T-cell (primary cell): ENCODE data around the gene TTYH3. TPM values are rescaled to one million over a fixed set of nuclear protein-coding genes. Genes with fewer than 3 reads are reported as not detected.
A peak's percentile ranks its signal among the peaks of the same experiment; 100 is the strongest.

ENCODE experiments used
- ATAC-seq, 4 experiments: fragments of 200-7000 bp in 3 of 4; fragments of 150-1000 bp in 1 of 4; cut with Tn5 transposase; replicated peaks in 1 of 4; 1 replicate in 3 of 4; 2 replicates in 1 of 4; pipeline ENCODE4 v1.10.0; 2021; ENCODE audit warnings: moderate library complexity in 3 of 4, mild to moderate bottlenecking in 2 of 4, moderate number of reproducible peaks in 1 of 4
- CTCF ChIA-PET, 2 donors: fragments of 300-600 bp; sonication (Branson Sonifier 250); formaldehyde crosslinking; loops; one replicate each; lab custom pipeline; 2022; ENCODE audit warnings: antibody characterized with exemption in 2 of 2; lab: Charles Lee
- POLR2A ChIA-PET, 2 donors: fragments of 300-600 bp; sonication (Branson Sonifier 250); formaldehyde crosslinking; loops; one replicate each; lab custom pipeline; 2022; ENCODE audit warnings: antibody characterized with exemption in 2 of 2; lab: Charles Lee
- DNase-seq, 35 experiments: peaks; one replicate each; pipeline versions ENCODE4 v3.0.0 to v3.0.0-alpha.2; 2013 to 2023
- H3K27ac ChIP-seq: one replicate; pipeline ENCODE4 v1.5.1; 2013; ENCODE audit warnings: low read length
- H3K27me3 ChIP-seq, 2 experiments: replicated peaks in 1 of 2; 1 replicate in 1 of 2; 2 replicates in 1 of 2; pipeline versions ENCODE4 v1.6.1 to v1.7.0; 2013; ENCODE audit warnings: low read length in 1 of 2, mixed read lengths in 1 of 2; ENCODE audit not compliant: control insufficient read depth in 2 of 2, insufficient read depth in 2 of 2; ENCODE audit errors: extremely low read depth in 1 of 2
- H3K36me3 ChIP-seq, 2 donors: 1 replicate in 1 of 2; 2 replicates in 1 of 2; pipeline versions ENCODE4 v1.6.1 to v1.7.0; 2013; ENCODE audit warnings: low read length in 1 of 2; ENCODE audit not compliant: control insufficient read depth in 2 of 2, insufficient read depth in 1 of 2; ENCODE audit errors: extremely low read depth in 1 of 2
- H3K4me1 ChIP-seq, 2 experiments: 1 replicate in 1 of 2; 2 replicates in 1 of 2; pipeline versions ENCODE4 v1.6.1 to v1.7.0; 2013; ENCODE audit warnings: low read length in 2 of 2, mixed read lengths in 1 of 2; ENCODE audit not compliant: insufficient read depth in 2 of 2, control insufficient read depth in 1 of 2; ENCODE audit errors: extremely low read depth in 1 of 2
- H3K4me3 ChIP-seq, 2 donors: 1 replicate in 1 of 2; 2 replicates in 1 of 2; pipeline versions ENCODE4 v1.5.1 to v1.7.0; 2013; ENCODE audit warnings: mild to moderate bottlenecking in 2 of 2, low read length in 1 of 2, moderate library complexity in 1 of 2; ENCODE audit not compliant: control insufficient read depth in 1 of 2; ENCODE audit errors: extremely low read depth in 1 of 2
- H3K9me3 ChIP-seq: 2 replicates; pipeline ENCODE4 v1.7.0; 2013
- H3K27ac Mint-ChIP-seq, 2 donors: one replicate each; pipeline ENCODE4 v1.8.0; 2020 to 2021; ENCODE audit warnings: mild to moderate bottlenecking in 2 of 2, mixed read lengths in 2 of 2
- H3K27me3 Mint-ChIP-seq, 2 donors: one replicate each; pipeline ENCODE4 v1.8.0; 2021 to 2022; ENCODE audit warnings: mixed read lengths in 2 of 2
- H3K36me3 Mint-ChIP-seq: one replicate; pipeline ENCODE4 v1.8.0; 2021; ENCODE audit warnings: mixed read lengths
- H3K4me1 Mint-ChIP-seq, 3 donors: one replicate each; pipeline ENCODE4 v1.8.0; 2020 to 2022; ENCODE audit warnings: mixed read lengths in 3 of 3, mild to moderate bottlenecking in 1 of 3
- H3K4me3 Mint-ChIP-seq, 3 donors: one replicate each; pipeline ENCODE4 v1.8.0; 2020 to 2022; ENCODE audit warnings: mild to moderate bottlenecking in 3 of 3, mixed read lengths in 3 of 3, moderate library complexity in 3 of 3
- H3K9me3 Mint-ChIP-seq, 3 donors: one replicate each; pipeline ENCODE4 v1.8.0; 2020 to 2022; ENCODE audit warnings: mixed read lengths in 3 of 3
- WGBS: methylation state at CpG from one replicate; pipeline ENCODE4 v1.1.5; 2013; ENCODE audit warnings: missing lambda C conversion rate; ENCODE audit not compliant: insufficient coverage; 5-methylcytosine and 5-hydroxymethylcytosine counted together
- total RNA-seq, 35 experiments: library from RNA in 6 of 35; stranded (reverse) in 6 of 35; fragments of 120-200 nt in 1 of 35; gene quantifications; one replicate each; pipeline versions ENCODE4 v1.2.1 to v1.2.4 and lab custom pipeline; 2013 to 2026

The TTYH3 gene
- total RNA-seq, 5 donors from 2014 or later (not counting 1 experiment from before 2014, with no cell fraction given) = 11.5 to 17.7 (median 14.5) TPM

- peaks cover 2 to 31% of the 10 kb centered on the region in 2 experiments for H3K4me1 ChIP-seq
Observed at GRCh38 chr7:2641406-2642393, 9.9 kb downstream of the TTYH3 start.

GRCh38 chr7:2643386-2644219, 11.8 kb downstream of the TTYH3 start:
- Histone ChIP-seq H3K27me3 (no peaks in the 10 kb centered on the region), H3K4me1 (peaks cover 2 to 32% of the 10 kb centered on the region in 2 experiments), H3K9me3 (no peaks in the 10 kb centered on the region), H3K4me3 (no peak overlapping the region), H3K27ac (no peak overlapping the region), H3K36me3 (peaks cover 6% of the 10 kb centered on the region in 2 donors)
- Mint-ChIP-seq H3K36me3 (no peaks in the 10 kb centered on the region), H3K9me3 (no peaks in the 10 kb centered on the region), H3K27ac (no peak overlapping the region), H3K27me3 (no peaks in the 10 kb centered on the region), H3K4me1 (peaks cover 15 to 23% (median 23%) of the 10 kb centered on the region in 3 donors), H3K4me3 (peak overlapping the region in 1 of 3 donors; percentile 29)
- ChIA-PET CTCF (interaction anchor here in 1 of 2 donors (0.7 kb wide), 1 partner anchor 82 kb away, joined by 3 read pairs; no protein-coding TSS in a partner anchor), POLR2A (no interaction called here)
- 90% methylated on average over 25 of the region's 29 CpGs for WGBS
- DNase-seq (peak in 2 of 35 experiments; percentile 10 to 12), ATAC-seq (no peak)

More at GRCh38 chr7:2641406-2642393, 9.9 kb downstream of the TTYH3 start:
- Histone ChIP-seq H3K4me3 (no peak overlapping the region), H3K27me3 (no peaks in the 10 kb centered on the region), H3K27ac (no peak overlapping the region), H3K9me3 (no peaks in the 10 kb centered on the region), H3K36me3 (peaks cover 0 to 13% of the 10 kb centered on the region in 2 donors)
- no peaks in the 10 kb centered on the region for H3K36me3 Mint-ChIP-seq
- H3K27me3 Mint-ChIP-seq = no peaks in the 10 kb centered on the region
- POLR2A ChIA-PET = interaction anchor here in 1 of 2 donors (0.7 kb wide), 1 partner anchor 33 kb away, joined by 7 read pairs; no protein-coding TSS in a partner anchor
- no peak overlapping the region for H3K27ac Mint-ChIP-seq
- WGBS = 84% methylated on average over 33 of the region's 39 CpGs
- ATAC-seq = no peak
- peak in 1 of 35 experiments; percentile 27 for DNase-seq
- H3K4me3 Mint-ChIP-seq = no peak overlapping the region
- peaks cover 15 to 23% (median 23%) of the 10 kb centered on the region in 3 donors for H3K4me1 Mint-ChIP-seq
- CTCF ChIA-PET = no interaction called here
- no peaks in the 10 kb centered on the region for H3K9me3 Mint-ChIP-seq

GRCh38 chr7:2644220-2644561, 12.4 kb downstream of the TTYH3 start:
- H3K4me1 Mint-ChIP-seq = peaks cover 15 to 23% (median 23%) of the 10 kb centered on the region in 3 donors
- no peak overlapping the region for H3K27ac Mint-ChIP-seq
- no peak overlapping the region for H3K27ac ChIP-seq
- no peaks in the 10 kb centered on the region for H3K9me3 Mint-ChIP-seq
- peaks cover 2 to 32% of the 10 kb centered on the region in 2 experiments for H3K4me1 ChIP-seq
- no peaks in the 10 kb centered on the region for H3K9me3 ChIP-seq
- no peaks in the 10 kb centered on the region for H3K36me3 Mint-ChIP-seq
- ATAC-seq (no peak), DNase-seq (no peak)
- no peak overlapping the region for H3K4me3 ChIP-seq
- H3K4me3 Mint-ChIP-seq = peak overlapping the region in 1 of 3 donors; percentile 84
- H3K27me3 Mint-ChIP-seq = no peaks in the 10 kb centered on the region
- H3K27me3 ChIP-seq = no peaks in the 10 kb centered on the region
- H3K36me3 ChIP-seq = peaks cover 6% of the 10 kb centered on the region in 2 donors
- POLR2A ChIA-PET = no interaction called here
- CTCF ChIA-PET = no interaction called here
- 100% methylated on average over 5 of the region's 6 CpGs for WGBS

GRCh38 chr7:2644562-2645273, 12.9 kb downstream of the TTYH3 start:
- DNase-seq (peak in 6 of 35 experiments; percentile 9 to 36 (median 18)), ATAC-seq (peak; percentile 69 to 78 (median 74))
- Histone ChIP-seq H3K27me3 (no peaks in the 10 kb centered on the region), H3K9me3 (no peaks in the 10 kb centered on the region), H3K27ac (no peak overlapping the region), H3K4me1 (peaks cover 2 to 32% of the 10 kb centered on the region in 2 experiments), H3K4me3 (peak overlapping the region; percentile 21 to 35), H3K36me3 (peaks cover 3 to 6% of the 10 kb centered on the region in 2 donors)
- 100% methylated on average over 2 of the region's 18 CpGs for WGBS
- CTCF ChIA-PET = interaction anchor here in 1 of 2 donors (1.1 kb wide), 1 partner anchor 36 kb away, joined by 3 read pairs; no protein-coding TSS in a partner anchor
- peak overlapping the region; percentile 60 to 84 (median 66) for H3K4me3 Mint-ChIP-seq
- POLR2A ChIA-PET = no interaction called here
- no peaks in the 10 kb centered on the region for H3K27me3 Mint-ChIP-seq
- no peaks in the 10 kb centered on the region for H3K36me3 Mint-ChIP-seq
- H3K9me3 Mint-ChIP-seq = no peaks in the 10 kb centered on the region
- H3K4me1 Mint-ChIP-seq = peaks cover 15 to 23% (median 23%) of the 10 kb centered on the region in 3 donors
- H3K27ac Mint-ChIP-seq = peak overlapping the region; percentile 59 to 78

- CTCF ChIA-PET = interaction anchor here in 1 of 2 donors (0.7 to 1.1 kb wide), 2 partner anchors 36 to 1223 kb away, joined by 3 read pairs; no protein-coding TSS in a partner anchor
- 7% methylated on average over 9 of the region's 14 CpGs for WGBS
Observed at GRCh38 chr7:2645274-2645868, 13.6 kb downstream of the TTYH3 start.

More at GRCh38 chr7:2645274-2645868, 13.6 kb downstream of the TTYH3 start:
- peaks cover 0 to 6% of the 10 kb centered on the region in 2 donors for H3K36me3 ChIP-seq
- Mint-ChIP-seq H3K27ac (peak overlapping the region; percentile 59 to 78), H3K4me3 (peak overlapping the region; percentile 60 to 84 (median 66)), H3K27me3 (no peaks in the 10 kb centered on the region), H3K36me3 (no peaks in the 10 kb centered on the region), H3K4me1 (peaks cover 15 to 23% (median 23%) of the 10 kb centered on the region in 3 donors), H3K9me3 (no peaks in the 10 kb centered on the region)
- peak overlapping the region; percentile 21 to 35 for H3K4me3 ChIP-seq
- POLR2A ChIA-PET = no interaction called here
- H3K9me3 ChIP-seq = no peaks in the 10 kb centered on the region
- peak; percentile 59 to 80 (median 70) for ATAC-seq
- H3K27me3 ChIP-seq = no peaks in the 10 kb centered on the region
- peak in 30 of 35 experiments; percentile 15 to 50 (median 32) for DNase-seq
- peaks cover 2 to 32% of the 10 kb centered on the region in 2 experiments for H3K4me1 ChIP-seq
- peak overlapping the region; percentile 13 for H3K27ac ChIP-seq
